ENCODE measurements around the gene DOCK9.

DNA sequence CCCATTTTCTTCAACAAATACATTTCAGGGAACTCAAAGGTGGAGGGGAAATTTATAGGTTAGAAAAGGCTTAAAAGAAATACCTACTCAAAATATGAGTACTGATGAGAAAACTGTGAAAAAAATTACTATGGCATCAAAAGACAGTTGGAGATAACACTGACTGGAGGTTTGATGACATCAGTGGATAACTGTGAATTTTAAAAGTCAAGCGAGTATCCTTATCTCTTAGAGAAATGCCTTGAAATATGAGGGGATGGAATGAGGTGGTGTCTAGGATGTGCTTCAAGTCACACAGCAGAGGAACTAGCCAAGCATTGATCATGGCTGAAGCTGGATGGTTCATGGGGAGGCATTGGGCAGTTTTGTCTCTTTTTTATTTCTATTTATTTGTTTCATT, 198.2 kb downstream of the DOCK9 start:
- TF ChIP-seq, protein P1, sequence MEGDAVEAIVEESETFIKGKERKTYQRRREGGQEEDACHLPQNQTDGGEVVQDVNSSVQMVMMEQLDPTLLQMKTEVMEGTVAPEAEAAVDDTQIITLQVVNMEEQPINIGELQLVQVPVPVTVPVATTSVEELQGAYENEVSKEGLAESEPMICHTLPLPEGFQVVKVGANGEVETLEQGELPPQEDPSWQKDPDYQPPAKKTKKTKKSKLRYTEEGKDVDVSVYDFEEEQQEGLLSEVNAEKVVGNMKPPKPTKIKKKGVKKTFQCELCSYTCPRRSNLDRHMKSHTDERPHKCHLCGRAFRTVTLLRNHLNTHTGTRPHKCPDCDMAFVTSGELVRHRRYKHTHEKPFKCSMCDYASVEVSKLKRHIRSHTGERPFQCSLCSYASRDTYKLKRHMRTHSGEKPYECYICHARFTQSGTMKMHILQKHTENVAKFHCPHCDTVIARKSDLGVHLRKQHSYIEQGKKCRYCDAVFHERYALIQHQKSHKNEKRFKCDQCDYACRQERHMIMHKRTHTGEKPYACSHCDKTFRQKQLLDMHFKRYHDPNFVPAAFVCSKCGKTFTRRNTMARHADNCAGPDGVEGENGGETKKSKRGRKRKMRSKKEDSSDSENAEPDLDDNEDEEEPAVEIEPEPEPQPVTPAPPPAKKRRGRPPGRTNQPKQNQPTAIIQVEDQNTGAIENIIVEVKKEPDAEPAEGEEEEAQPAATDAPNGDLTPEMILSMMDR (conservative IDR thresholded peaks at IDR 0.05; ENCODE audit: low read depth, low read length) = no peak
- TF ChIP-seq EZH2 (IDR thresholded peaks at IDR 0.05; ENCODE audit: low read length, unreplicated experiment) (no peak), EZH2phosphoT487 (IDR thresholded peaks at IDR 0.05; ENCODE audit: borderline replicate concordance, low read length) (no peak)
